GM12878 (cell line): ENCODE measurements around the gene GPR26. TPM values are rescaled to one million over a fixed set of nuclear protein-coding genes. Genes with fewer than 3 reads are reported as not detected.

Experiments used
- ATAC-seq: fragments of 200-7000 bp; cut with Tn5 transposase; 3 replicates; pipeline ENCODE4 v1.9.1; 2020; ENCODE audit warnings: mild to moderate bottlenecking, moderate library complexity
- BruUV-seq: library from RNA; stranded (reverse); fragments of 400-500 nt; replicated peaks from 2 replicates; lab custom pipeline; 2021; lab: Mats Ljungman, UMichigan
- CTCF ChIA-PET: fragments of 300-600 bp; sonication (Branson Sonifier 250); formaldehyde crosslinking; extraction: SDS; loops from one replicate; lab custom pipeline; 2021; ENCODE audit warnings: inconsistent platforms; lab: Yijun Ruan, JAX
- POLR2A ChIA-PET: fragments of 350-600 bp; formaldehyde crosslinking; extraction: SDS; loops from one replicate; lab custom pipeline; 2021; ENCODE audit warnings: inconsistent platforms; lab: Charles Lee
- RAD21 ChIA-PET: fragments of 300-600 bp; sonication (Branson Sonifier 250); formaldehyde crosslinking; loops from one replicate; lab custom pipeline; 2023; ENCODE audit warnings: antibody characterized with exemption; ENCODE audit not compliant: unreplicated experiment; lab: Charles Lee
- SMC1A ChIA-PET: fragments of 300-600 bp; sonication (Branson Sonifier 250); formaldehyde crosslinking; loops from one replicate; lab custom pipeline; 2023; ENCODE audit not compliant: unreplicated experiment, uncharacterized antibody; lab: Charles Lee
- DNase-seq: peaks from one replicate; pipeline ENCODE4 v3.0.0-alpha.2; 2011; ENCODE audit warnings: low read depth, low spot score
- FAIRE-seq: peaks from 3 replicates; lab custom pipeline; 2011; peaks lifted over from hg19 to GRCh38; lab: Jason Lieb, UNC
- H2AFZ ChIP-seq: 2 replicates; pipeline ENCODE4 v1.6.0; 2011; ENCODE audit warnings: low read depth, low read length, control low read depth; ENCODE audit not compliant: control insufficient read depth
- H3K27ac ChIP-seq: 2 replicates; pipeline ENCODE4 v1.5.1; 2011; ENCODE audit warnings: control low read depth; ENCODE audit not compliant: control insufficient read depth, insufficient read depth
- H3K27me3 ChIP-seq, 2 experiments: replicated peaks in 1 of 2; 2 replicates each; pipeline versions ENCODE4 v1.6.0 to v1.6.1; 2011; ENCODE audit warnings: low read length in 1 of 2; ENCODE audit not compliant: control insufficient read depth in 2 of 2, insufficient read depth in 2 of 2
- H3K36me3 ChIP-seq, 2 experiments: 2 replicates each; pipeline ENCODE4 v1.5.1; 2011; ENCODE audit warnings: low read length in 1 of 2; ENCODE audit not compliant: control insufficient read depth in 2 of 2, insufficient read depth in 2 of 2
- H3K4me1 ChIP-seq: 2 replicates; pipeline ENCODE4 v1.6.1; 2011; ENCODE audit warnings: mild to moderate bottlenecking, low read length, moderate library complexity, mixed read lengths; ENCODE audit not compliant: control insufficient read depth, insufficient read depth
- H3K4me2 ChIP-seq: 2 replicates; pipeline ENCODE4 v1.6.0; 2011; ENCODE audit warnings: control low read depth; ENCODE audit not compliant: control insufficient read depth, insufficient read depth
- H3K4me3 ChIP-seq: fragments of 200-600 bp; sonication (generic); 2 replicates; pipeline ENCODE4 v1.5.1; 2016
- H3K79me2 ChIP-seq: 2 replicates; pipeline ENCODE4 v1.6.0; 2011; ENCODE audit warnings: low read length; ENCODE audit not compliant: control insufficient read depth, insufficient read depth
- H3K9ac ChIP-seq: 2 replicates; pipeline ENCODE4 v1.8.0; 2011; ENCODE audit warnings: low read length, control low read depth, mixed read lengths; ENCODE audit not compliant: control insufficient read depth, insufficient read depth
- H3K9me3 ChIP-seq: replicated peaks from 3 replicates; pipeline ENCODE4 v1.5.1; 2011; ENCODE audit warnings: mild to moderate bottlenecking, low read length; ENCODE audit not compliant: control insufficient read depth, insufficient read depth
- H4K20me1 ChIP-seq: 2 replicates; pipeline ENCODE4 v1.6.0; 2011; ENCODE audit not compliant: control insufficient read depth, insufficient read depth
- EGR1 ChIP-seq, 2 experiments: IDR thresholded peaks; 1 replicate in 1 of 2; 2 replicates in 1 of 2; pipeline ENCODE4 v1.6.1; 2011 to 2012; ENCODE audit warnings: low read depth in 2 of 2, low read length in 2 of 2, borderline replicate concordance in 1 of 2, mild to moderate bottlenecking in 1 of 2, moderate library complexity in 1 of 2
- EZH2 ChIP-seq: IDR thresholded peaks from 2 replicates; pipeline ENCODE4 v1.6.1; 2012; ENCODE audit warnings: low read depth, mild to moderate bottlenecking, control low read depth, inconsistent platforms, low read length, borderline replicate concordance; ENCODE audit not compliant: control insufficient read depth
- FOS ChIP-seq: IDR thresholded peaks from 3 replicates; pipeline ENCODE4 v1.6.1; 2011; ENCODE audit warnings: borderline replicate concordance; ENCODE audit not compliant: insufficient read length; ENCODE audit errors: extremely low read depth
- KAT2A ChIP-seq: conservative IDR thresholded peaks from 2 replicates; pipeline ENCODE4 v1.6.1; 2011; ENCODE audit warnings: low read depth, low read length; ENCODE audit not compliant: control insufficient read depth
- MXI1 ChIP-seq: fragments of 150-350 bp; IDR thresholded peaks from 2 replicates; pipeline ENCODE4 v1.6.1; 2011; ENCODE audit warnings: low read depth, mild to moderate bottlenecking, inconsistent platforms, low read length, improper control_type of control experiment
- SIX5 ChIP-seq: IDR thresholded peaks from 2 replicates; pipeline ENCODE4 v1.6.1; 2011; ENCODE audit warnings: mild to moderate bottlenecking, low read depth, low read length, moderate library complexity; ENCODE audit not compliant: severe bottlenecking
- SPI1 ChIP-seq: IDR thresholded peaks from 2 replicates; pipeline ENCODE4 v1.6.1; 2011; ENCODE audit warnings: low read depth, mild to moderate bottlenecking, low read length, moderate library complexity, borderline replicate concordance; ENCODE audit not compliant: insufficient read depth
- STAT3 ChIP-seq: IDR thresholded peaks from 2 replicates; pipeline ENCODE4 v1.6.1; 2011; ENCODE audit warnings: low read depth, low read length, improper control_type of control experiment
- TARDBP ChIP-seq: IDR thresholded peaks from 2 replicates; pipeline ENCODE4 v1.6.1; 2016; ENCODE audit warnings: borderline replicate concordance
- USF2 ChIP-seq: IDR thresholded peaks from 2 replicates; pipeline ENCODE4 v1.6.1; 2011; ENCODE audit warnings: low read depth, low read length, improper control_type of control experiment, borderline replicate concordance
- WGBS: methylation state at CpG from one replicate; pipeline ENCODE4 v1.1.6; 2016; ENCODE audit warnings: low lambda C conversion rate; ENCODE audit not compliant: insufficient replicate concordance, insufficient coverage; ENCODE audit errors: missing lambda C conversion rate; 5-methylcytosine and 5-hydroxymethylcytosine counted together
- in situ Hi-C: fragments of 300-500 bp; cut with MboI; formaldehyde crosslinking; loops from 9 replicates; pipeline ENCODE4 v1.14.3; 2018; ENCODE audit warnings: mixed read lengths
- intact Hi-C: fragments of 100-400 bp; cut with micrococcal nuclease; formaldehyde crosslinking; loops from one replicate; pipeline ENCODE4 v1.14.2; 2022; ENCODE audit not compliant: unreplicated experiment
- polyA plus RNA-seq, 11 experiments: library from polyadenylated mRNA; depleted of rRNA in 4 of 11; unstranded in 6 of 11; stranded (reverse) in 5 of 11; fragments of >200 nt; fragmentation: Nextera tagmentation in 4 of 11; fragmentation: Illumina TruSeq in 1 of 11; extraction: Ambion mirVana in 4 of 11; extraction: Trizol in 1 of 11; gene quantifications; 1 replicate in 1 of 11; 2 replicates in 10 of 11; pipeline versions ENCODE4 v1.2.1 to v1.2.3, GENCODE V29; 2011 to 2016; ENCODE audit warnings: inconsistent platforms in 2 of 11, missing spikeins in 2 of 11, low read depth in 1 of 11
- total RNA-seq, 4 experiments: library from RNA; depleted of rRNA in 3 of 4; stranded (reverse); fragments of >200 nt in 3 of 4; fragmentation: Illumina TruSeq in 1 of 4; extraction: Trizol in 1 of 4; gene quantifications; 2 replicates each; pipeline versions ENCODE4 v1.2.1 to v1.2.3, GENCODE V29; 2013 to 2021

The GPR26 gene
- total and polyA plus RNA-seq, 10 of the 15 experiments (the other 5 are each of a cell fraction or from before 2014, with no cell fraction given), result 0.01 to 0.03 TPM; not detected in 8

DNA sequence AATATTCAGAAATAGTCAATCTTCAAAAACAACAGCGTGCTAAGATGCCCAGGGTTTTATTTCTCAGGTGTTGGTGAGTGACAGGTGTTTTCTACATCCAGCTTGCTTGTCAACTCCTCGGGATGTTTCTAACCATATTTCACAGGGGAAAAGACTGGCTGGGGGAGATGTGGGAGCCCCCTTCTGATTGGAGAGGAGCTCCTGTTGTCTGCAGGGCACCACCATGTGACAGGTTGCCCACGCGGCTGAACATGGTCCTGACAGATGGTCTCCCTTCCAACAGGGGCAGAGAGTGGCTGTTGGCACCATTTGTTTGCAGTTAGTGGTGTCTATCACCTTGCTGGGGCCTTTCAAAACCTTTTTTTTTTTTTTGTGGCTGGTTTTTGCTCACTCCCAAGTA, 16.5 kb upstream of the GPR26 start:
- CTCF ChIA-PET, result no interaction called here
- H3K36me3 ChIP-seq, result no peaks in the 10 kb centered on the region
- RAD21 ChIA-PET, result no interaction called here
- TF ChIP-seq USF2 (no peak), SPI1 (no peak), TARDBP (no peak), MXI1 (no peak), KAT2A (no peak), EGR1 (IDR thresholded peaks at IDR 0.05; ENCODE audit: borderline replicate concordance in 1 of 2, low read depth in 2 of 2, low read length in 2 of 2) (no peak), FOS (no peak), EZH2 (no peak), SIX5 (no peak), STAT3 (no peak)
- TF ChIP-seq, all 136 proteins: peak for 0
- 26% methylated on average over 4 of the region's 4 CpGs for WGBS
- BruUV-seq, result no TSS peak
- ATAC-seq (no peak), FAIRE-seq (no peak), DNase-seq (no peak)
- no peaks in the 10 kb centered on the region for H3K9me3 ChIP-seq
- no peaks in the 10 kb centered on the region for H3K79me2 ChIP-seq
- in situ Hi-C loops (no loop called here), intact Hi-C loops (no loop called here)
- H2AFZ ChIP-seq, result no peak overlapping the region
- no peak overlapping the region for H3K9ac ChIP-seq
- no peak overlapping the region for H3K4me3 ChIP-seq
- no peaks in the 10 kb centered on the region for H4K20me1 ChIP-seq
- H3K27ac ChIP-seq, result no peak overlapping the region
- ChIA-PET SMC1A (interaction anchor here (0.5 kb wide), 1 partner anchor 249 kb away, joined by 3 read pairs; no protein-coding TSS in a partner anchor), POLR2A (no interaction called here)
- peaks cover 3 to 4% of the 10 kb centered on the region in 2 experiments; a peak in 3 of 4 replicates for H3K27me3 ChIP-seq
- no peak overlapping the region for H3K4me2 ChIP-seq
- no peaks in the 10 kb centered on the region for H3K4me1 ChIP-seq
